Activated CD4-positive, alpha-beta memory T cell treated with anti-CD3 and anti-CD28 coated beads for 36 hours (primary cell): ENCODE results near the gene ZNF805. TPM values are rescaled to one million over a fixed set of nuclear protein-coding genes. Genes with fewer than 3 reads are reported as not detected.
"Not testable (repeated sequence)": the region's sequence is repeated elsewhere in the genome, so short reads cannot be mapped to it uniquely, and the experiment has no call there.

ENCODE experiments used
- CTCF ChIA-PET: fragments of 350-600 bp; sonication (Branson Sonifier 250); formaldehyde crosslinking; loops from one replicate; lab custom pipeline; 2021; ENCODE audit warnings: antibody characterized with exemption, inconsistent platforms; lab: Charles Lee
- POLR2A ChIA-PET: fragments of 350-600 bp; sonication (Branson Sonifier 250); formaldehyde crosslinking; loops from one replicate; lab custom pipeline; 2021; ENCODE audit warnings: antibody characterized with exemption; lab: Charles Lee
- DNase-seq: peaks from one replicate; pipeline ENCODE4 v3.0.0-alpha.2; 2020
- H3K27ac Mint-ChIP-seq: one replicate; pipeline ENCODE4 v1.8.0; 2021; ENCODE audit warnings: mixed read lengths
- H3K27me3 Mint-ChIP-seq: one replicate; pipeline ENCODE4 v1.8.0; 2021; ENCODE audit warnings: mixed read lengths
- H3K36me3 Mint-ChIP-seq: one replicate; pipeline ENCODE4 v1.8.0; 2021; ENCODE audit warnings: mixed read lengths
- H3K4me1 Mint-ChIP-seq: one replicate; pipeline ENCODE4 v1.8.0; 2021; ENCODE audit warnings: low read depth, mixed read lengths
- H3K4me3 Mint-ChIP-seq: one replicate; pipeline ENCODE4 v1.8.0; 2021; ENCODE audit warnings: mild to moderate bottlenecking, mixed read lengths
- H3K9me3 Mint-ChIP-seq: one replicate; pipeline ENCODE4 v1.8.0; 2021; ENCODE audit warnings: mixed read lengths
- intact Hi-C: fragments of 100-400 bp; cut with micrococcal nuclease; formaldehyde crosslinking; loops from one replicate; pipeline ENCODE4 v1.15.1; 2023
- total RNA-seq, 2 experiments: library from RNA; stranded (reverse); gene quantifications; one replicate each; pipeline ENCODE4 v1.2.3, GENCODE V29; 2021

Gene ZNF805
- total RNA-seq, 2 experiments from 2014 or later: 6.9 to 7.0 TPM

DNA sequence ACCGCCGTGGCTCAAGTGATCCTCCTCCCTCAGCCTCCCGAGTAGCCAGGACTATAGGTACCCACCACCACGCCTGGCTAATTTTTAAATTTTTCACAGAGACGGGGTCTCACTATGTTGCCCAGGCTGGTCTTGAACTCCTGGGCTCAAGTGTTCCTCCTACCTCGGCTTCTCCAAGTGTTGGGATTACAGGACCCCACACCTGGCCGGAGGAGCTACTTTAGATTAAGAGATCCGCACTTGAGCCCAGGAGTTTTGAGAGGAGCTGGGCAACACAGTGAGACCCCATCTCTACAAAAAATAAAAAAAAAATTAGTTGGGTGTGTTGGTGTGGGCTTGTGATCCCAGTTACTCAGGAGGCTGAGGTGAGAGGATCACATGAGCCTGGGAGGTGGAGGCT, 30.8 kb downstream of the ZNF805 start:
- ChIA-PET POLR2A (no interaction called here), CTCF (no interaction called here)
- Mint-ChIP-seq H3K4me3 (no peak overlapping the region), H3K27me3 (no peaks in the 10 kb centered on the region), H3K36me3 (peaks cover 46% of the 10 kb centered on the region), H3K27ac (no peak overlapping the region), H3K9me3 (peaks cover 15% of the 10 kb centered on the region), H3K4me1 (peaks cover 5% of the 10 kb centered on the region)
- intact Hi-C loops: no loop called here
- DNase-seq: no peak

- H3K27ac Mint-ChIP-seq: no peak overlapping the region
- peaks cover 43% of the 10 kb centered on the region for H3K36me3 Mint-ChIP-seq
These were observed 32.6 kb downstream of the ZNF805 start for GRCh38 chr19:57273014-57273413.

GRCh38 chr19:57276430-57276829, 36.0 kb downstream of the ZNF805 start:
- Mint-ChIP-seq H3K4me3 (no peak overlapping the region), H3K36me3 (peaks cover 42% of the 10 kb centered on the region), H3K9me3 (peaks cover 7% of the 10 kb centered on the region), H3K27ac (no peak overlapping the region), H3K27me3 (no peaks in the 10 kb centered on the region), H3K4me1 (peaks cover 5% of the 10 kb centered on the region)
- ChIA-PET POLR2A (no interaction called here), CTCF (no interaction called here)
- intact Hi-C loops: no loop called here
- no peak for DNase-seq

More at GRCh38 chr19:57273014-57273413, 32.6 kb downstream of the ZNF805 start:
- DNase-seq: no peak
- intact Hi-C loops: no loop called here
- no peak overlapping the region for H3K4me3 Mint-ChIP-seq
- peaks cover 5% of the 10 kb centered on the region for H3K4me1 Mint-ChIP-seq
- no peaks in the 10 kb centered on the region for H3K27me3 Mint-ChIP-seq
- ChIA-PET POLR2A (no interaction called here), CTCF (no interaction called here)
- H3K9me3 Mint-ChIP-seq: peaks cover 11% of the 10 kb centered on the region

DNA sequence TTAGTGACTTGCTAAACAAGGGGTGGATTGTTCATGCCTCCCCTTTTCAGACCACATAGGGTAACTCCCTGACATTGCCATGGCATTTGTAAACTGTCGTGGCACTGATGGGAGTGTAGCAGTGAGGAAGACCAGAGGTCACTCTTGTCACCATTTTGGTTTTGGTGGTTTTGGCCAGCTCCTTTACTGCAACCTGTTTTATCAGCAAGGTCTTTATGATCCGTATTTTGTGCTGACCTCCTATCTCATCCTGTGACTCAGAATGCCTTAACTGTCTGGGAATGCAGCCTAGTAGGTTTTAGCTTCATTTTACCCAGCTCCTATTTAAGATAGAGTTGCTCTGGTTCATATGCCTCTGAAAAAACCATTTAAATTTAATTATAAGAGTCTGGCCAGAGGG, 38.0 kb downstream of the ZNF805 start:
- intact Hi-C loops, H3K4me3 Mint-ChIP-seq, H3K9me3 Mint-ChIP-seq, H3K27me3 Mint-ChIP-seq, DNase-seq, POLR2A ChIA-PET, H3K27ac Mint-ChIP-seq, CTCF ChIA-PET: not testable (repeated sequence)
- Mint-ChIP-seq H3K36me3 (peaks cover 36% of the 10 kb centered on the region), H3K4me1 (peaks cover 21% of the 10 kb centered on the region)

GRCh38 chr19:57279418-57280164, 39.2 kb downstream of the ZNF805 start:
- intact Hi-C loops: loop anchor here (1.0 to 10.0 kb wide), 11 partner anchors 39 to 905 kb away; partner anchors contain the start of genes TRAPPC2B, ZNF264, ZNF274 and ZNF304
- peaks cover 39% of the 10 kb centered on the region for H3K36me3 Mint-ChIP-seq
- POLR2A ChIA-PET: no interaction called here
- CTCF ChIA-PET: no interaction called here
- H3K27me3 Mint-ChIP-seq: no peaks in the 10 kb centered on the region
- peak; percentile 91 for DNase-seq
- no peaks in the 10 kb centered on the region for H3K9me3 Mint-ChIP-seq
- no peak overlapping the region for H3K4me3 Mint-ChIP-seq
- peaks cover 28% of the 10 kb centered on the region for H3K4me1 Mint-ChIP-seq
- no peak overlapping the region for H3K27ac Mint-ChIP-seq

- POLR2A ChIA-PET: no interaction called here
- intact Hi-C loops: loop anchor here (1.0 to 10.0 kb wide), 9 partner anchors 40 to 904 kb away; partner anchors contain the start of genes TRAPPC2B, ZNF264, ZNF274 and ZNF329
- no peak within 1 kb of the TSS for H3K27ac Mint-ChIP-seq
- H3K4me1 Mint-ChIP-seq: peaks cover 33% of the 10 kb centered on the region
- H3K9me3 Mint-ChIP-seq: peaks cover 4% of the 10 kb centered on the region
- H3K27me3 Mint-ChIP-seq: no peaks in the 10 kb centered on the region
- CTCF ChIA-PET: no interaction called here
- H3K4me3 Mint-ChIP-seq: no peak within 1 kb of the TSS
- DNase-seq: peak; percentile 98
- peaks cover 41% of the 10 kb centered on the region for H3K36me3 Mint-ChIP-seq
These were observed 39.9 kb downstream of the ZNF805 start, which contains the start of gene ZNF460 for GRCh38 chr19:57280165-57280961. TSS of gene ZNF460 (plus strand) at chr19:57280485. CDS start at chr19:57280807, 322 bp downstream.

GRCh38 chr19:57280962-57281400, 40.5 kb downstream of the ZNF805 start:
- Mint-ChIP-seq H3K36me3 (peaks cover 44% of the 10 kb centered on the region), H3K4me3 (no peak overlapping the region), H3K9me3 (peaks cover 7% of the 10 kb centered on the region), H3K27ac (no peak overlapping the region), H3K27me3 (no peaks in the 10 kb centered on the region), H3K4me1 (peaks cover 36% of the 10 kb centered on the region)
- ChIA-PET POLR2A (no interaction called here), CTCF (no interaction called here)
- intact Hi-C loops: loop anchor here (1.0 to 10.0 kb wide), 9 partner anchors 39 to 904 kb away; partner anchors contain the start of genes TRAPPC2B, ZNF264, ZNF274 and ZNF329
- peak; percentile 29 for DNase-seq

DNA sequence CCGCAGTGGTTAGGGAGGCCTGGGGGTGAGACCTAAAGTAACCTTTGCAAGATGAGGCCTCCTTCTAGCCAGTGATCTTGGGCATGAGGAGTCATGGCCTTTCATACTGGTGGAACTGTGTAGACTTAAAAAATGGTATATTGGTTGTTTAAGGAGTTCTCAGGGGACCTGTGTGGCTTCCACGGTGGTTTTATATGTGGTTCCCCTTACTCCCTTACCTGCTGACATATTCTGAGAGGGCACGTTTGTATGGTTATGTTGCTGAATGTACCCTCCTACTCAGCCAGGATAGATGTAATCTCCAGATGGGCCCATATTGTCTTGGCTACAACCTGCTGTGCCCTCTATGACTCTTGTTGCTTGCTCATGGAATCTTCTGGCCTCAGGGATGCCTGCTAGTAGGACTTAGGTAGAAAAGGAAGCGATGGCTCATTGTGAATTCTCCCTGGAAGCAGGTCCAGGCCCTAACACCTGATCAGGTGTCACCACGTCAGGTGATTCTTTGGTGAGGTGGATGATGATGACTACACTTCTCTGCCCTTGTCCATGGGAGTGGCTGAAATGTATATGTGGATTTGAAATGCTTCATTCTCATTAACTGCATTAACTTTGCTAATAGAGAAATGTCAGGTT, 41.7 kb downstream of the ZNF805 start:
- Mint-ChIP-seq H3K4me1 (peaks cover 38% of the 10 kb centered on the region), H3K9me3 (peaks cover 10% of the 10 kb centered on the region), H3K4me3 (peak overlapping the region; percentile 75), H3K27ac (peak overlapping the region; percentile 81), H3K36me3 (peaks cover 55% of the 10 kb centered on the region), H3K27me3 (no peaks in the 10 kb centered on the region)
- ChIA-PET POLR2A (no interaction called here), CTCF (no interaction called here)
- intact Hi-C loops: loop anchor here (5.0 to 10.0 kb wide), 5 partner anchors 90 to 903 kb away; partner anchors contain the start of genes ZNF264, ZNF274, ZNF329 and ZNF552
- DNase-seq: peak; percentile 56

DNA sequence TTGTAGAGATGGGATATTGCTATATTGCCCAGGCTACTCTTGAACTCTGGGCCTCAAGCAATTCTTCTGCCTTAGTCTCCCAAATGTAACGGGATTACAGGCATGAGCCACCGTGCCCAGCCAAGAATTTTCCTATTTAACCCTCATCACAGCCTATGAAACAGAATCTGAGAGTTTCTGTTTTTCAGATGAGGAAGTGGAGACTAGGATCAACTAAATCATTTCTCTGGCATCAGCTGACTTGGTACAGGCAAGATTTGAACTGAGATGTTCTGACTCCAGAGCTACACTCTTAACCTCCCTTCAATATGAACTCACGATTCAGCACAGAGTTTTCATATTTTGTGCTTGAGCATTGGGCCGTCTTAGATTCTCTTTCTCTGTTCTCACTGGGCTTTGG, 47.9 kb downstream of the ZNF805 start:
- Mint-ChIP-seq H3K4me1 (peaks cover 20% of the 10 kb centered on the region), H3K27ac (no peak overlapping the region), H3K27me3 (no peaks in the 10 kb centered on the region), H3K9me3 (peaks cover 57% of the 10 kb centered on the region), H3K4me3 (no peak overlapping the region), H3K36me3 (peaks cover 89% of the 10 kb centered on the region)
- no peak for DNase-seq
- POLR2A ChIA-PET: no interaction called here
- intact Hi-C loops: loop anchor here (10.0 kb wide), 1 partner anchor 896 kb away; the partner anchor contains the start of gene ZNF274
- CTCF ChIA-PET: no interaction called here

GRCh38 chr19:57290970-57291369, 50.5 kb downstream of the ZNF805 start:
- Mint-ChIP-seq H3K27ac (no peak overlapping the region), H3K9me3 (peaks cover 75% of the 10 kb centered on the region), H3K36me3 (peaks cover 93% of the 10 kb centered on the region), H3K4me1 (peaks cover 7% of the 10 kb centered on the region), H3K4me3 (no peak overlapping the region), H3K27me3 (no peaks in the 10 kb centered on the region)
- intact Hi-C loops: no loop called here
- POLR2A ChIA-PET: no interaction called here
- CTCF ChIA-PET: no interaction called here
- no peak for DNase-seq

- Mint-ChIP-seq H3K4me1 (peaks cover 5% of the 10 kb centered on the region), H3K27me3 (no peaks in the 10 kb centered on the region), H3K27ac (no peak overlapping the region), H3K9me3 (peaks cover 80% of the 10 kb centered on the region), H3K4me3 (no peak overlapping the region), H3K36me3 (peaks cover 92% of the 10 kb centered on the region)
- no peak for DNase-seq
- intact Hi-C loops: no loop called here
- ChIA-PET CTCF (no interaction called here), POLR2A (no interaction called here)
These were observed 52.1 kb downstream of the ZNF805 start for GRCh38 chr19:57292547-57292946.

DNA sequence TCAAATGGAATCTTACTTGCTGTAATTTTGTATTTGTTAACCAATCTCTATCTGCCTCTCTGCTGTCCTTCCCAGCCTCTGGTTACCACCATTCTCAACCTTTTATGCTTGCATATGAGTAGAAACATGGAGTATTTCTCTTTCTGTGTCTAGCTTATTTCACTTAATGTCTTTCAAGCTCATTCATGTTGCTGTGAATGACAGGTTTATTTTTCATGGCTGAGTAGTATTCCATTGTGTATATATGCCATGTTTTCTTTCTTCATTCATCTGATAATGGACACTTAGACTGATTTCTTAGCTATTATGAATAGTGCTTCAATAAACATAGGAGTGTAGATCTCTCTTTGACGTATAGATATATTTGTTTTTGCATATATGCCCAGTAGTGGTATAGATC, 53.3 kb downstream of the ZNF805 start:
- peaks cover 92% of the 10 kb centered on the region for H3K36me3 Mint-ChIP-seq
- H3K4me1 Mint-ChIP-seq: peaks cover 8% of the 10 kb centered on the region
- H3K9me3 Mint-ChIP-seq: peaks cover 78% of the 10 kb centered on the region
- POLR2A ChIA-PET: no interaction called here
- no peak for DNase-seq
- H3K4me3 Mint-ChIP-seq: no peak overlapping the region
- CTCF ChIA-PET: no interaction called here
- no peaks in the 10 kb centered on the region for H3K27me3 Mint-ChIP-seq
- intact Hi-C loops: no loop called here
- H3K27ac Mint-ChIP-seq: no peak overlapping the region
